ENCODE data around the gene PRSS12. TPM values are rescaled to one million over a fixed set of nuclear protein-coding genes. Genes with fewer than 3 reads are reported as not detected.

Gene PRSS12
- total and polyA plus RNA-seq, 2 donors (not counting 3 experiments of a cell fraction or from before 2014, with no cell fraction given) = 0.22 to 0.55 TPM

DNA sequence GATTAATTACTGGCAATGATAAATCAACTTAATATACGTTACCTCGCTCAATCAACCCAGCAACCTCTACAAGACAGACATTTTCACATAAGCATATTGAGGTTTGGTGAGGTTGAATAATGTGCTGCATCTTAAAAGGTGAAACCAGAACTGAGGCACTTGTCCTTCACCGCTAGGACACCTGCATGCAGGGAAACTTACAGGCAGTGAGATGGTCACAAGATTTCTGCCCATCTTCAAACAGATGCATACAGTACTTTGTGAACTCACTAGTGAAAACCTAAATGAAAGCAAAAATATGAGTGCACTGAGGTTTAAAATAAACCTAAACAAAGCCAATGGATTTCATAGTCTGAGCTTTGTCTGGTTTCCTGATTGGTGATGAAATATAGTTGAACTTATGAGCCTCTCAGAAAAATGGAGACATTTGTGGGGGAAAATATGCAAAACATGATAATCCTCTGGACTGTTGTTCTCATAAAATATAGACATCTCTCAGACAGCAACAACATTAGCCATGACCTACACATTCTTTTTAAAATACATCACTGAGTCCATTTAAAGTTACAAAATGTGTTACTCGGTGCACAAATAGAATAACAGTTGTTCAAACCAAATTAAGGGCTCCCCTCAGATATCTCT lies 20.9 kb upstream of the PRSS12 start:
- Histone ChIP-seq H3K36me3 (ENCODE audit: control insufficient read depth in 2 of 2, extremely low read depth in 1 of 2, insufficient read depth in 2 of 2, low read length in 2 of 2) (no peaks in the 10 kb centered on the region), H3K4me3 (replicated peaks in 1 of 3; ENCODE audit: insufficient read depth in 1 of 3, low read depth in 1 of 3, low read length in 3 of 3) (no peak overlapping the region), H4K20me1 (replicated peaks; ENCODE audit: control insufficient read depth, extremely low read depth, insufficient read depth, low read length) (no peaks in the 10 kb centered on the region), H3K4me1 (ENCODE audit: control insufficient read depth, extremely low read depth, insufficient read depth, low read length) (no peaks in the 10 kb centered on the region), H3K9me1 (replicated peaks; ENCODE audit: control insufficient read depth, extremely low read depth, insufficient read depth, low read length) (no peaks in the 10 kb centered on the region), H2AFZ (ENCODE audit: low read depth, low read length) (no peak overlapping the region), H3K27me3 (ENCODE audit: control insufficient read depth in 2 of 2, insufficient read depth in 2 of 2, low read length in 2 of 2) (no peaks in the 10 kb centered on the region), H3K9me3 (replicated peaks; ENCODE audit: control insufficient read depth, insufficient read depth, low read length) (no peaks in the 10 kb centered on the region), H3K4me2 (ENCODE audit: insufficient read depth, low read length) (no peak overlapping the region), H3K9ac (replicated peaks; ENCODE audit: extremely low read depth, insufficient read depth, low read length) (no peak overlapping the region), H3K27ac (ENCODE audit: insufficient read depth, low read depth, low read length) (no peak overlapping the region), H3K79me2 (ENCODE audit: control insufficient read depth, insufficient read depth, low read length) (no peaks in the 10 kb centered on the region)
- intact Hi-C loops (cut with micrococcal nuclease) = no loop called here
- ChIA-PET CTCF (no interaction called here), POLR2A (no interaction called here)
- BruUV-seq (replicated peaks) = no TSS peak
- DNase-seq (ENCODE audit: low read depth, low spot score) (no peak), FAIRE-seq (no peak)
- dilution Hi-C loops (cut with MboI; ENCODE audit: extremely low pct_ligation_motif_present, low sequenced_read_pairs) = no loop called here
- TF ChIP-seq GATA2 (IDR thresholded peaks at IDR 0.05; ENCODE audit: insufficient read depth, insufficient read length, low read depth, low read length) (no peak), EZH2 (IDR thresholded peaks at IDR 0.05; ENCODE audit: borderline replicate concordance, low read depth, low read length, severe bottlenecking) (no peak), JUN (IDR thresholded peaks at IDR 0.05; ENCODE audit: borderline replicate concordance, insufficient read depth, insufficient read length, low read depth) (no peak), MYC (IDR thresholded peaks at IDR 0.05; ENCODE audit: low read depth, low read length) (no peak), POLR2AphosphoS5 (IDR thresholded peaks at IDR 0.05; ENCODE audit: insufficient read depth, low read depth, low read length) (no peak), FOS (IDR thresholded peaks at IDR 0.05; ENCODE audit: borderline replicate concordance, insufficient read depth, low read length) (no peak), POLR2A (IDR thresholded peaks at IDR 0.05; ENCODE audit: low read depth, low read length) (no peak)
- TF ChIP-seq, protein P1, sequence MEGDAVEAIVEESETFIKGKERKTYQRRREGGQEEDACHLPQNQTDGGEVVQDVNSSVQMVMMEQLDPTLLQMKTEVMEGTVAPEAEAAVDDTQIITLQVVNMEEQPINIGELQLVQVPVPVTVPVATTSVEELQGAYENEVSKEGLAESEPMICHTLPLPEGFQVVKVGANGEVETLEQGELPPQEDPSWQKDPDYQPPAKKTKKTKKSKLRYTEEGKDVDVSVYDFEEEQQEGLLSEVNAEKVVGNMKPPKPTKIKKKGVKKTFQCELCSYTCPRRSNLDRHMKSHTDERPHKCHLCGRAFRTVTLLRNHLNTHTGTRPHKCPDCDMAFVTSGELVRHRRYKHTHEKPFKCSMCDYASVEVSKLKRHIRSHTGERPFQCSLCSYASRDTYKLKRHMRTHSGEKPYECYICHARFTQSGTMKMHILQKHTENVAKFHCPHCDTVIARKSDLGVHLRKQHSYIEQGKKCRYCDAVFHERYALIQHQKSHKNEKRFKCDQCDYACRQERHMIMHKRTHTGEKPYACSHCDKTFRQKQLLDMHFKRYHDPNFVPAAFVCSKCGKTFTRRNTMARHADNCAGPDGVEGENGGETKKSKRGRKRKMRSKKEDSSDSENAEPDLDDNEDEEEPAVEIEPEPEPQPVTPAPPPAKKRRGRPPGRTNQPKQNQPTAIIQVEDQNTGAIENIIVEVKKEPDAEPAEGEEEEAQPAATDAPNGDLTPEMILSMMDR (IDR thresholded peaks at IDR 0.05; ENCODE audit: extremely low read depth in 1 of 2, insufficient read depth in 1 of 2, low read depth in 1 of 2, low read length in 2 of 2) = no peak
- TF ChIP-seq, protein P2, sequence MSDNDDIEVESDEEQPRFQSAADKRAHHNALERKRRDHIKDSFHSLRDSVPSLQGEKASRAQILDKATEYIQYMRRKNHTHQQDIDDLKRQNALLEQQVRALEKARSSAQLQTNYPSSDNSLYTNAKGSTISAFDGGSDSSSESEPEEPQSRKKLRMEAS (IDR thresholded peaks at IDR 0.05; ENCODE audit: insufficient read depth, insufficient read length) = no peak

Measured in endothelial cell of umbilical vein (primary cell).